HepG2 (cell line): ENCODE data around the gene LAMC1. TPM values are rescaled to one million over a fixed set of nuclear protein-coding genes. Genes with fewer than 3 reads are reported as not detected.

Experiments
- ATAC-seq: fragments of 200-7000 bp; cut with Tn5 transposase; 3 replicates; pipeline ENCODE4 v1.9.1; 2020; ENCODE audit warnings: mild to moderate bottlenecking, moderate library complexity
- BruUV-seq: library from RNA; stranded (reverse); fragments of 400-500 nt; replicated peaks from 2 replicates; lab custom pipeline; 2021; lab: Mats Ljungman, UMichigan
- CTCF ChIA-PET: fragments of 300-600 bp; formaldehyde crosslinking; extraction: SDS; loops from one replicate; lab custom pipeline; 2021; ENCODE audit warnings: low total read pairs, inconsistent platforms, low intra/inter-chr PET ratio; lab: Yijun Ruan, JAX
- POLR2A ChIA-PET: fragments of 350-600 bp; sonication (Branson Sonifier 250); formaldehyde crosslinking; loops from one replicate; lab custom pipeline; 2020; ENCODE audit warnings: antibody characterized with exemption, inconsistent platforms; lab: Yijun Ruan, JAX
- DNase-seq: peaks from one replicate; pipeline ENCODE4 v3.0.0-alpha.2; 2015; ENCODE audit warnings: low spot score
- FAIRE-seq: peaks from 3 replicates; lab custom pipeline; 2011; peaks lifted over from hg19 to GRCh38; lab: Jason Lieb, UNC
- H2AFZ ChIP-seq: one replicate; pipeline ENCODE4 v1.6.1; 2011; ENCODE audit warnings: low read length, inconsistent platforms
- H3K27ac ChIP-seq: fragments of 300-600 bp; 3 replicates; pipeline ENCODE4 v1.8.0; 2011; ENCODE audit warnings: mixed run types, mild to moderate bottlenecking, mixed read lengths, low read length, inconsistent platforms; ENCODE audit not compliant: insufficient read depth; ENCODE audit errors: extremely low read length
- H3K27me3 ChIP-seq, 2 experiments: fragments of 200-600 bp in 1 of 2; 2 replicates in 1 of 2; 3 replicates in 1 of 2; pipeline versions ENCODE4 v1.6.0 to v1.8.0; 2011; ENCODE audit warnings: low read length in 2 of 2, mild to moderate bottlenecking in 2 of 2, moderate library complexity in 2 of 2, inconsistent platforms in 1 of 2; ENCODE audit not compliant: insufficient read depth in 2 of 2, control insufficient read depth in 1 of 2
- H3K36me3 ChIP-seq, 2 experiments: fragments of 200-600 bp in 1 of 2; replicated peaks in 1 of 2; 2 replicates in 1 of 2; 3 replicates in 1 of 2; pipeline versions ENCODE4 v1.5.1 to v1.8.0; 2011; ENCODE audit warnings: low read length in 2 of 2, inconsistent platforms in 1 of 2; ENCODE audit not compliant: insufficient read depth in 2 of 2, control insufficient read depth in 1 of 2
- H3K4me1 ChIP-seq: 2 replicates; pipeline ENCODE4 v1.5.1; 2012; ENCODE audit warnings: low read length, inconsistent platforms; ENCODE audit not compliant: insufficient read depth
- H3K4me2 ChIP-seq: 2 replicates; pipeline ENCODE4 v1.6.0; 2011; ENCODE audit warnings: low read depth, low read length, inconsistent platforms
- H3K4me3 ChIP-seq, 3 experiments: fragments of 200-600 bp in 1 of 3; sonication (generic), shearing (Covaris generic) in 1 of 3; replicated peaks in 1 of 3; 2 replicates each; pipeline ENCODE4 v1.5.1; 2011 to 2016; ENCODE audit warnings: low read length in 3 of 3, inconsistent platforms in 2 of 3, low read depth in 2 of 3, mild to moderate bottlenecking in 2 of 3, control low read depth in 1 of 3, mixed read lengths in 1 of 3; ENCODE audit not compliant: insufficient read depth in 1 of 3
- H3K79me2 ChIP-seq: one replicate; pipeline ENCODE4 v1.6.1; 2011; ENCODE audit warnings: low read length, inconsistent platforms; ENCODE audit not compliant: insufficient read depth
- H3K9ac ChIP-seq: 2 replicates; pipeline ENCODE4 v1.6.0; 2011; ENCODE audit warnings: mild to moderate bottlenecking, low read depth, low read length, inconsistent platforms; ENCODE audit not compliant: insufficient read depth
- H3K9me3 ChIP-seq: 2 replicates; pipeline ENCODE4 v1.5.1; 2012; ENCODE audit warnings: mild to moderate bottlenecking, low read length
- H4K20me1 ChIP-seq: 2 replicates; pipeline ENCODE4 v1.6.0; 2011; ENCODE audit warnings: inconsistent platforms, mild to moderate bottlenecking, low read length, moderate library complexity; ENCODE audit not compliant: insufficient read depth
- CENPBD1 ChIP-seq: sonication (generic); formaldehyde crosslinking; IDR thresholded peaks from 2 replicates; pipeline ENCODE4 v1.8.0; 2022; ENCODE audit warnings: missing genetic modification reagents, low read depth, mild to moderate bottlenecking, borderline replicate concordance
- ESRRA ChIP-seq: sonication (generic); formaldehyde crosslinking; IDR thresholded peaks from 2 replicates; pipeline ENCODE4 v1.5.1; 2020; ENCODE audit warnings: mild to moderate bottlenecking, low read depth, missing genetic modification reagents
- NFRKB ChIP-seq: fragments of 450-650 bp; IDR thresholded peaks from 2 replicates; pipeline ENCODE4 v1.6.1; 2017
- NPAS2 ChIP-seq: sonication (generic); formaldehyde crosslinking; IDR thresholded peaks from 2 replicates; pipeline ENCODE4 v1.8.0; 2022; ENCODE audit warnings: mild to moderate bottlenecking, missing genetic modification reagents, borderline replicate concordance
- RAD51 ChIP-seq: fragments of 450-650 bp; IDR thresholded peaks from 2 replicates; pipeline ENCODE4 v1.6.1; 2016; ENCODE audit warnings: borderline replicate concordance
- TARDBP ChIP-seq: sonication (generic); formaldehyde crosslinking; IDR thresholded peaks from 2 replicates; pipeline ENCODE4 v1.8.0; 2022; ENCODE audit warnings: mild to moderate bottlenecking, missing genetic modification reagents
- ZHX1 ChIP-seq: sonication (generic); formaldehyde crosslinking; IDR thresholded peaks from 2 replicates; pipeline ENCODE4 v1.8.1; 2022; ENCODE audit warnings: low read depth, mild to moderate bottlenecking, missing genetic modification reagents
- ZNF407 ChIP-seq: sonication (generic); formaldehyde crosslinking; IDR thresholded peaks from one replicate; pipeline ENCODE4 v1.5.1; 2020; ENCODE audit warnings: mild to moderate bottlenecking, missing genetic modification reagents; ENCODE audit errors: not compliant biosample characterization
- ZNF512B ChIP-seq: sonication (generic); formaldehyde crosslinking; IDR thresholded peaks from 2 replicates; pipeline ENCODE4 v1.5.1; 2020; ENCODE audit warnings: missing genetic modification reagents, mild to moderate bottlenecking, borderline replicate concordance
- ZSCAN21 ChIP-seq: sonication (generic); formaldehyde crosslinking; IDR thresholded peaks from 2 replicates; pipeline ENCODE4 v1.8.0; 2022; ENCODE audit warnings: mild to moderate bottlenecking, missing genetic modification reagents, moderate library complexity, borderline replicate concordance
- WGBS: methylation state at CpG from one replicate; pipeline ENCODE4 v1.1.6; 2017; ENCODE audit warnings: low lambda C conversion rate; 5-methylcytosine and 5-hydroxymethylcytosine counted together
- in situ Hi-C: cut with HindIII; loops from 2 replicates; pipeline ENCODE4 v1.10.0; 2017; ENCODE audit warnings: low pct_unique_long_range_greater_than_20kb; ENCODE audit not compliant: extremely low pct_ligation_motif_present
- intact Hi-C: fragments of 100-400 bp; cut with micrococcal nuclease; formaldehyde crosslinking; loops from one replicate; pipeline ENCODE4 v1.10.0; 2022; ENCODE audit not compliant: unreplicated experiment
- polyA plus RNA-seq, 8 experiments: library from polyadenylated mRNA; depleted of rRNA in 3 of 8; stranded (reverse) in 7 of 8; unstranded in 1 of 8; fragments of >200 nt; fragmentation: Illumina TruSeq in 4 of 8; extraction: Trizol in 4 of 8; gene quantifications; 2 replicates each; pipeline versions ENCODE4 v1.2.1 to v1.2.3, GENCODE V29; 2011 to 2016; ENCODE audit warnings: low read depth in 4 of 8, missing spikeins in 1 of 8, mixed read lengths in 1 of 8; ENCODE audit not compliant: insufficient read depth in 1 of 8
- total RNA-seq, 5 experiments: library from RNA; depleted of rRNA; stranded (reverse); fragments of >200 nt; fragmentation: Illumina TruSeq; extraction: Trizol; gene quantifications; 2 replicates each; pipeline ENCODE4 v1.2.3, GENCODE V29; 2016; ENCODE audit warnings: low read depth in 1 of 5

LAMC1 gene
- total and polyA plus RNA-seq, 2 of the 13 experiments (the other 11 are each of a cell fraction or from before 2014, with no cell fraction given): 58.5 to 137 TPM

GRCh38 chr1:183105449-183105848 is 82.2 kb downstream of the LAMC1 start:
- ChIA-PET POLR2A (no interaction called here), CTCF (no interaction called here)
- intact Hi-C loops (no loop called here), in situ Hi-C loops (no loop called here)
- Histone ChIP-seq H3K9me3 (no peaks in the 10 kb centered on the region), H4K20me1 (no peaks in the 10 kb centered on the region), H3K36me3 (peaks cover 16 to 50% of the 10 kb centered on the region in 2 experiments), H3K27ac (no peak overlapping the region), H3K4me2 (no peak overlapping the region), H3K4me1 (peaks cover 5% of the 10 kb centered on the region; the same call in 1 of the 2 replicates), H3K79me2 (peaks cover 5% of the 10 kb centered on the region), H3K9ac (no peak overlapping the region), H2AFZ (no peak overlapping the region), H3K27me3 (no peaks in the 10 kb centered on the region), H3K4me3 (no peak overlapping the region)
- BruUV-seq: no TSS peak
- 96% methylated on average over 3 of the region's 3 CpGs for WGBS
- no peak for FAIRE-seq
- DNase-seq: no peak
- no peak for ATAC-seq
- TF ChIP-seq ESRRA (CRISPR knock-in tag): no peak
- no peak for TF ChIP-seq ZNF407 (CRISPR knock-in tag)
- no peak for TF ChIP-seq ZHX1 (CRISPR knock-in tag)
- TF ChIP-seq ZNF512B (CRISPR knock-in tag): no peak
- no peak for TF ChIP-seq CENPBD1
- no peak for TF ChIP-seq TARDBP
- no peak for TF ChIP-seq RAD51
- TF ChIP-seq NPAS2 (CRISPR knock-in tag): no peak
- no peak for TF ChIP-seq ZSCAN21 (CRISPR knock-in tag)
- no peak for TF ChIP-seq NFRKB
